Osteocyte (in vitro differentiated cells): ENCODE data around the gene MMP20. TPM values are rescaled to one million over a fixed set of nuclear protein-coding genes. Genes with fewer than 3 reads are reported as not detected.

Source experiments
- DNase-seq: peaks from one replicate; pipeline ENCODE4 v3.0.0; 2021; ENCODE audit warnings: mixed read lengths; ENCODE audit not compliant: unreplicated experiment; ENCODE audit errors: extremely low spot score
- H3K27ac Mint-ChIP-seq: one replicate; pipeline ENCODE4 v1.8.0; 2021; ENCODE audit warnings: mild to moderate bottlenecking, mixed read lengths; ENCODE audit not compliant: unreplicated experiment
- H3K27me3 Mint-ChIP-seq: one replicate; pipeline ENCODE4 v1.8.0; 2021; ENCODE audit warnings: mixed read lengths; ENCODE audit not compliant: unreplicated experiment
- H3K36me3 Mint-ChIP-seq: one replicate; pipeline ENCODE4 v1.8.0; 2021; ENCODE audit warnings: mixed read lengths; ENCODE audit not compliant: unreplicated experiment
- H3K4me1 Mint-ChIP-seq: one replicate; pipeline ENCODE4 v1.8.0; 2021; ENCODE audit warnings: mixed read lengths; ENCODE audit not compliant: unreplicated experiment
- H3K4me3 Mint-ChIP-seq: one replicate; pipeline ENCODE4 v1.8.0; 2021; ENCODE audit warnings: mild to moderate bottlenecking, moderate library complexity, mixed read lengths; ENCODE audit not compliant: unreplicated experiment
- H3K9me3 Mint-ChIP-seq: one replicate; pipeline ENCODE4 v1.8.0; 2021; ENCODE audit warnings: mixed read lengths; ENCODE audit not compliant: unreplicated experiment
- CTCF ChIP-seq: fragments of 200-600 bp; sonication (generic); IDR thresholded peaks from 2 replicates; pipeline ENCODE4 v1.5.0; 2021; ENCODE audit warnings: antibody characterized with exemption, mild to moderate bottlenecking, moderate library complexity
- total RNA-seq: library from RNA; stranded (reverse); gene quantifications from 2 replicates; pipeline ENCODE4 v1.2.1, GENCODE V29; 2021

MMP20 gene
- total RNA-seq, 1 donor from 2014 or later, result not detected

GRCh38 chr11:102662607-102663006 lies 37.5 kb upstream of the MMP20 start:
- no peak overlapping the region for H3K27ac Mint-ChIP-seq
- H3K27me3 Mint-ChIP-seq, result peaks cover 18% of the 10 kb centered on the region
- no peak for DNase-seq
- no peaks in the 10 kb centered on the region for H3K36me3 Mint-ChIP-seq
- peaks cover 3% of the 10 kb centered on the region for H3K4me1 Mint-ChIP-seq
- no peak overlapping the region for H3K4me3 Mint-ChIP-seq
- H3K9me3 Mint-ChIP-seq, result no peaks in the 10 kb centered on the region
- no peak for TF ChIP-seq CTCF

GRCh38 chr11:102661040-102661439 lies 35.9 kb upstream of the MMP20 start:
- Mint-ChIP-seq H3K27ac (no peak overlapping the region), H3K9me3 (no peaks in the 10 kb centered on the region), H3K4me1 (peaks cover under 1% of the 10 kb centered on the region), H3K27me3 (peaks cover 32% of the 10 kb centered on the region), H3K4me3 (no peak overlapping the region), H3K36me3 (no peaks in the 10 kb centered on the region)
- DNase-seq, result no peak
- no peak for TF ChIP-seq CTCF

- no peak for TF ChIP-seq CTCF
- H3K27me3 Mint-ChIP-seq, result peaks cover 39% of the 10 kb centered on the region
- H3K4me3 Mint-ChIP-seq, result no peak overlapping the region
- H3K4me1 Mint-ChIP-seq, result no peaks in the 10 kb centered on the region
- no peaks in the 10 kb centered on the region for H3K36me3 Mint-ChIP-seq
- no peak overlapping the region for H3K27ac Mint-ChIP-seq
- H3K9me3 Mint-ChIP-seq, result no peaks in the 10 kb centered on the region
- DNase-seq, result no peak
Measured at GRCh38 chr11:102656528-102656927, 31.4 kb upstream of the MMP20 start.

GRCh38 chr11:102655547-102655946 lies 30.4 kb upstream of the MMP20 start:
- DNase-seq, result no peak
- H3K36me3 Mint-ChIP-seq, result no peaks in the 10 kb centered on the region
- H3K27me3 Mint-ChIP-seq, result peaks cover 36% of the 10 kb centered on the region
- no peak for TF ChIP-seq CTCF
- H3K27ac Mint-ChIP-seq, result no peak overlapping the region
- H3K9me3 Mint-ChIP-seq, result no peaks in the 10 kb centered on the region
- no peaks in the 10 kb centered on the region for H3K4me1 Mint-ChIP-seq
- no peak overlapping the region for H3K4me3 Mint-ChIP-seq

GRCh38 chr11:102654761-102655160 lies 29.6 kb upstream of the MMP20 start:
- Mint-ChIP-seq H3K4me1 (no peaks in the 10 kb centered on the region), H3K36me3 (no peaks in the 10 kb centered on the region), H3K27me3 (peaks cover 35% of the 10 kb centered on the region), H3K27ac (no peak overlapping the region), H3K4me3 (no peak overlapping the region), H3K9me3 (no peaks in the 10 kb centered on the region)
- no peak for DNase-seq
- TF ChIP-seq CTCF, result no peak
